ENCODE measurements around the gene ARID4A. TPM values are rescaled to one million over a fixed set of nuclear protein-coding genes. Genes with fewer than 3 reads are reported as not detected.
"Not testable (repeated sequence)": the region's sequence is repeated elsewhere in the genome, so short reads cannot be mapped to it uniquely, and the experiment has no call there.

Gene ARID4A
- polyA plus RNA-seq, 3 donors, result 4.0 to 10.2 (median 6.8) TPM

- WGBS, 3 donors, result 84 to 93% (median 92%) methylated on average over 3 of the region's 3 CpGs
- H3K27ac ChIP-seq (ENCODE audit: low read depth, low read length), result no peak overlapping the region
Observed at GRCh38 chr14:58408681-58409215, 110.4 kb downstream of the ARID4A start.

GRCh38 chr14:58414845-58415244 is 116.5 kb downstream of the ARID4A start:
- H3K27ac ChIP-seq (ENCODE audit: low read depth, low read length), result no peak overlapping the region
- WGBS, 3 donors, result 94 to 100% (median 96%) methylated on average over 1 of the region's 1 CpG

- no peak overlapping the region for H3K27ac ChIP-seq (ENCODE audit: low read depth, low read length)
- 96 to 97% (median 96%) methylated on average over 10 of the region's 10 CpGs for WGBS, 3 donors
Observed at GRCh38 chr14:58415636-58416547, 117.5 kb downstream of the ARID4A start.

- 92 to 100% (median 98%) methylated on average over 1 of the region's 1 CpG for WGBS, 3 donors
- not testable (repeated sequence) for H3K27ac ChIP-seq (ENCODE audit: low read depth, low read length)
Observed at GRCh38 chr14:58416934-58417333, 118.6 kb downstream of the ARID4A start.

Other genes starting within 250 kb of the ARID4A start
- gene ARMH4, start 146.3 kb upstream of the ARID4A start, polyA plus RNA-seq, result 1 to 10 TPM in 2 of 3 donors, under 1 TPM in 1; 0.61 to 2.2 (median 1.9) TPM
- gene ACTR10, start 98.4 kb upstream of the ARID4A start, polyA plus RNA-seq, result 10 to 100 TPM; 30.4 to 98.2 (median 53.9) TPM
- 100 to 1,000 TPM in 2 of 3 donors, 10 to 100 TPM in 1; 59.9 to 123 (median 119) TPM for gene PSMA3, start 53.7 kb upstream of the ARID4A start, polyA plus RNA-seq
- gene TOMM20L, start 97.4 kb downstream of the ARID4A start, polyA plus RNA-seq, result not detected
- gene TIMM9, start 129.0 kb downstream of the ARID4A start, polyA plus RNA-seq, result 10 to 100 TPM; 39.0 to 61.4 (median 54.9) TPM
- 1 to 10 TPM; 2.0 to 4.9 (median 2.6) TPM for gene KIAA0586, start 129.2 kb downstream of the ARID4A start, polyA plus RNA-seq

All from adipose tissue (tissue), 3 donors.